ENCODE results near the gene MORN4. TPM values are rescaled to one million over a fixed set of nuclear protein-coding genes. Genes with fewer than 3 reads are reported as not detected.

MORN4 gene
- total and polyA plus RNA-seq, 8 donors = 4.3 to 19.8 (median 6.8) TPM; not detected in 3

DNA sequence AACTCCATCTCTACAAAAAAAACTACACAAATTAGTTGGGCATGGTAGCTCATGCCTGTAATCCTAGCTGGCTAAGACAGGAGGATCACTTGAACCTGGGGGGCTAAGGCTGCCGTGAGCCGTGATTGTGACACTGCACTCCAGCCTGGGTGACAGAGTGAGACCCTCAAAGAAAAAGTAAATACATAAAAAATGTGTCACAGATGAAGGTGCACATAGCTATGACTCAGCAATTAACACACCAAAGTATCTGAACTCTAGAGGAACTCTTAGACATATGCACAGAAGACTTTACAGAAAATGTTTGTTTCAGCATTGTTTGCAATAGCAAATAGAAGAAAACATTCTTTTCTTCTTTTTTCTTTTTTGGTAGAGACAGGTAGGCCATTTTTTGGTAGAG is 35.5 kb downstream of the MORN4 start:
- H3K4me1 ChIP-seq = peaks cover 3 to 19% (median 11%) of the 10 kb centered on the region in 4 donors
- intact Hi-C loops (cut with DNase I; ENCODE audit: low total_unique reads) = no loop called here
- TF ChIP-seq POLR2AphosphoS5 (IDR thresholded peaks at IDR 0.05) (no peak), POLR2A (IDR thresholded peaks at IDR 0.05) (no peak), EP300 (IDR thresholded peaks at IDR 0.05) (no peak)
- TF ChIP-seq, protein P1, sequence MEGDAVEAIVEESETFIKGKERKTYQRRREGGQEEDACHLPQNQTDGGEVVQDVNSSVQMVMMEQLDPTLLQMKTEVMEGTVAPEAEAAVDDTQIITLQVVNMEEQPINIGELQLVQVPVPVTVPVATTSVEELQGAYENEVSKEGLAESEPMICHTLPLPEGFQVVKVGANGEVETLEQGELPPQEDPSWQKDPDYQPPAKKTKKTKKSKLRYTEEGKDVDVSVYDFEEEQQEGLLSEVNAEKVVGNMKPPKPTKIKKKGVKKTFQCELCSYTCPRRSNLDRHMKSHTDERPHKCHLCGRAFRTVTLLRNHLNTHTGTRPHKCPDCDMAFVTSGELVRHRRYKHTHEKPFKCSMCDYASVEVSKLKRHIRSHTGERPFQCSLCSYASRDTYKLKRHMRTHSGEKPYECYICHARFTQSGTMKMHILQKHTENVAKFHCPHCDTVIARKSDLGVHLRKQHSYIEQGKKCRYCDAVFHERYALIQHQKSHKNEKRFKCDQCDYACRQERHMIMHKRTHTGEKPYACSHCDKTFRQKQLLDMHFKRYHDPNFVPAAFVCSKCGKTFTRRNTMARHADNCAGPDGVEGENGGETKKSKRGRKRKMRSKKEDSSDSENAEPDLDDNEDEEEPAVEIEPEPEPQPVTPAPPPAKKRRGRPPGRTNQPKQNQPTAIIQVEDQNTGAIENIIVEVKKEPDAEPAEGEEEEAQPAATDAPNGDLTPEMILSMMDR (IDR thresholded peaks at IDR 0.05) = no peak
- no peak overlapping the region for H3K4me3 ChIP-seq
- no peak for DNase-seq
- H3K27ac ChIP-seq = no peak overlapping the region
- 83 to 96% (median 89%) methylated on average over 2 of the region's 2 CpGs for WGBS, 5 donors
- H3K36me3 ChIP-seq = no peaks in the 10 kb centered on the region
- no peaks in the 10 kb centered on the region for H3K27me3 ChIP-seq
- no peaks in the 10 kb centered on the region for H3K9me3 ChIP-seq

DNA sequence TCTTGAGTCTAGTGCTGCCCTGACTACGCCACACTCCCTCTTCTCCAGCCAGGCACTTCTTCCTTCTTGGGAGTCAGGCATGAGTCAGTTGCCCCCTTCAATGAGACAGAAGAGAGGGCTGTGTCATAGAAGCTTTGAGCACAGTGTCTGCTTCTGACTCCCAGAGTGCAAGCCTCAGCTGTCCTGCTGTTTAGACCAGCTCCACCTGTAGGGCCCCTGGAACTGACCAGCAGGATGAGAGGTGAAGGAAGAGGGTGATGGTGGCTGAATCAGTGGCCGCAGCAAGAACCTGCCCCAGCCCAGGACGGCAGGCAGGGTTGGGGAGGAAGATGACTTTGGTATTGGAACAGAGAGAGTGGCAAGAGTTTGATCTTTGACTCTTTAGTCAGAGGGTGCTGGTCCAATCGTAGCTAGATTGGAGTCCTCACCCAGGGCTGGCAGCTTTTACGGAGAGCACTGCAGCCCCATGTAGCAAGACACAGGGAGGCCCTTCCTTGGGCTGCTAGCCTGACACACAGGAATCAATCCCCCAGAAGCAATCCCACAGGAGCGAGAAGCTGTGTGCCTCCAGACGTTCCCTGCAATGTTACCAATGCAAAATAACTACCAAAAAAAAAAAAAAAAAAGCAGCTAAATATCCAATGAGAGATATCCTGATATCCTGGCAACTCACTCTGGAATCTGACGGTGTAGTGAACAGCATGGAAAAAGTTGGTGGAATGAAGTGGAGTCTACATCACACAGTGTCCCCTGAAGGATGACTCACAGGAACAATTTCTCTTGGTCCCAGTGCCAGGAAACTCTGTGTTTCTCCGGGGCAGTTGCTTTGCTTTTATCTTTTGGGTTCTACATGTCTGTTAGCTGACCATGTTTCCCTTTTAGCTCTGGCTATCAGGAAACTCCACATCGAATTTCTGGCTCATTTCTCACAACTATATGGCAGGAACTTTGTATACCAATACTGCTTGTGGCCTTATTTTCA is 36.9 kb downstream of the MORN4 start:
- peak in 1 of 2 donors; percentile 48 for DNase-seq

DNA sequence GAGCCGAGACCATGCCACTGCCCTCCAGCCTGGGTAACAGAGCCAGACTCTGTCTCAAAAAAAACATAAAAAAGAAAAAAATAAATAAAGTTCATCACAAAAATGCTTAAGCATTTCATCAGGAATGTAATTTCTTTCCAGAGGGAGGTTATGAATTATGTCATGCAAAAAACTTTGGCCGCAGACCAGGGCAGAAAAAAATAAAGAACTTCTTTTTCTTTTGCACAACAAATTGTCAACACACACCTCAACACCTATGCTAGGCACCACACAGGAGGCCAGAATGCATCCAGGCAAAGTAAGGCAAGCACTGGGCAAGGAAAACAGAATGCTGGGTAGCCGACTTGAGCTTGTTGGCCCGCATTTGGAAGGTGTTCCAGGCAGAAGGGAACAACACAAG is 39.9 kb downstream of the MORN4 start:
- no peak overlapping the region for H3K27ac ChIP-seq
- WGBS, 5 donors = 75 to 90% (median 86%) methylated on average over 4 of the region's 4 CpGs

More for the DNA sequence above, 36.9 kb downstream of the MORN4 start:
- peaks cover 3 to 19% (median 11%) of the 10 kb centered on the region in 4 donors for H3K4me1 ChIP-seq
- TF ChIP-seq, protein P1 (IDR thresholded peaks at IDR 0.05) = no peak
- TF ChIP-seq POLR2A (IDR thresholded peaks at IDR 0.05) (no peak), POLR2AphosphoS5 (IDR thresholded peaks at IDR 0.05) (peak in 2 of 3 donors; percentile 62 to 70)
- no peaks in the 10 kb centered on the region for H3K36me3 ChIP-seq
- H3K27me3 ChIP-seq = no peaks in the 10 kb centered on the region
- WGBS, 5 donors = 42 to 60% (median 57%) methylated on average over 10 of the region's 10 CpGs
- H3K4me3 ChIP-seq = no peak overlapping the region
- intact Hi-C loops (cut with DNase I; ENCODE audit: low total_unique reads) = no loop called here
- H3K9me3 ChIP-seq = no peaks in the 10 kb centered on the region
- peak overlapping the region in 4 of 5 donors; percentile 52 to 81 (median 66) for H3K27ac ChIP-seq

More for the DNA sequence above, 39.9 kb downstream of the MORN4 start:
- no peaks in the 10 kb centered on the region for H3K36me3 ChIP-seq
- no peak overlapping the region for H3K4me3 ChIP-seq
- no peak for DNase-seq
- no peaks in the 10 kb centered on the region for H3K27me3 ChIP-seq
- intact Hi-C loops (cut with DNase I; ENCODE audit: low total_unique reads) = no loop called here
- peaks cover 3 to 19% (median 11%) of the 10 kb centered on the region in 4 donors for H3K4me1 ChIP-seq
- no peaks in the 10 kb centered on the region for H3K9me3 ChIP-seq
- TF ChIP-seq POLR2A (IDR thresholded peaks at IDR 0.05) (no peak), POLR2AphosphoS5 (IDR thresholded peaks at IDR 0.05) (no peak), EP300 (IDR thresholded peaks at IDR 0.05) (no peak)
- TF ChIP-seq, protein P1 (IDR thresholded peaks at IDR 0.05) = no peak
